NCI-H1930 (cell line): Measurements from ENCODE around the gene KCNC3.

ENCODE experiments used
- DNase-seq, 2 experiments: peaks; one replicate each; lab custom pipeline; 2025; lab: John Stamatoyannopoulos, UW

Gene KCNC3

GRCh38 chr19:50311723-50312635 lies 17.2 kb downstream of the KCNC3 start:
- DNase-seq = peak; percentile 81 to 84

- DNase-seq = no peak
Observed at GRCh38 chr19:50310759-50311465, 18.3 kb downstream of the KCNC3 start.

DNA sequence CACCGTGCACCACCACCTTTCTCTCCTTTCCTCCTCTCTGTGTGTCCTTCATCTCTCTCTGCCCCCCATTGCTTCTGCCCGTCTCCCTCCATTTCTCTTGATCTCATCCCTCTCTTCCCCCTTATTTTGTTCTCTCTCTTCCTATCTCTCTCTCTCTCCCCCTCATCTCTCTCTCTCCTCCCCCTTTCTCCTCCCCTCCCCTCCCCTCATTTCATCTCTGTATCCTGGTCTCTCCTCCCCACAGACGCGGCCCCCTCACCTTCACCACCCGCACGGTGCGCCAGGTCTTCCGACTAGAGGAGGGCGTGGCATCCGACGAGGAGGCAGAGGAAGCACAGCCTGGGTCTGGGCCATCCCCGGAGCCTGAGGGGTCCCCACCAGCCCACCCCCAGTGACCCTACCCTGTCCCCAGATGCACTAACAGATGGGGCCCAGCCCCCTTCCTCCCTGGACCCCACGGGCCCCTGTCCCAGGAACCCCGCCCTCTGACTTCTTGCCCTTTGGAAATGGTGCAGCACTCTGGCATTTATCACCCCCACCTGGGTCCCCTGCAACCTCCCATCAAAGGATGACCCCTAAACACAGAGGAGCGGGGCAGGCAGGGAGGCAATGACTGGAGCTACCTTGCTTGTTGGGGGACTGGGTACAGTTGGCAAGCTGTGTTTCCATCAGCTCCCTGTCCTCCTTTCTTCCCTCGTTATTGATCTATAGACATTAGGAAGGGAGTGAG lies 19.6 kb downstream of the KCNC3 start:
- DNase-seq = no peak

DNA sequence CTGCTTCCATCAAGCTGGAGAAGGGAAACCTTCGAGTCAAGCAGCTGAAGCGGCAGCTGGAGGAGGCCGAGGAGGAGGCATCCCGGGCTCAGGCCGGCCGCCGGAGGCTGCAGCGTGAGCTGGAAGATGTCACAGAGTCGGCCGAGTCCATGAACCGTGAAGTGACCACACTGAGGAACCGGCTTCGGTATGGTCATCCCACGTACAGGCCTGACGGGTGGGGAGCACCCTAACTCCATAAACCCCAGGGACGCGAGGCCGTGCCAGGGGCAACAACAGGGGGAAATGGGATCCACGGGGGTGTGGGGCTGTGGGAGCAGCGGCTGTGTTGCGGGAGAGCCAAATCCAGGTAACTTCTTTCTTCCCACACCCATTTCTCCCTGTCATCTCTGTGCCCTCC lies 20.2 kb downstream of the KCNC3 start:
- DNase-seq = no peak

DNA sequence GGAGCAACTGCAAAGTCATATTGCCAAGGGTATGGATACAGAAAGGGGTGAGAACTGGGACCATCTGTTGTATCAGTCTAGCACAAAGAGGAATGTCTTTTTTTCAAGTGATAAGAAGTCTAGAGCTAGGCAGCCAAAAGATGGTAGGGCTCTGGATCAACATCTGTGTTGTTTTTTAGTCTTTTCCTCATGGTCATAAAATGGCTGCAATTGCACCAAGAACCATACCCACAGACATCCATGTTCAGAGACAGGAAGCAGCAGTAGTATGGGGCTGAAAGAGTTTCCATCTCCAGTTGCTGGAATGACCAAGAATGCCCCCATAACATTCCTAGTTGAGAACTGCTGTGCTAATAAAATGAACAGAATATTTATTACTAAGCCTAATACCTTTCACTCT lies 25.6 kb downstream of the KCNC3 start:
- DNase-seq = no peak

- DNase-seq = no peak
Observed at GRCh38 chr19:50301607-50301971, 27.6 kb downstream of the KCNC3 start.

DNA sequence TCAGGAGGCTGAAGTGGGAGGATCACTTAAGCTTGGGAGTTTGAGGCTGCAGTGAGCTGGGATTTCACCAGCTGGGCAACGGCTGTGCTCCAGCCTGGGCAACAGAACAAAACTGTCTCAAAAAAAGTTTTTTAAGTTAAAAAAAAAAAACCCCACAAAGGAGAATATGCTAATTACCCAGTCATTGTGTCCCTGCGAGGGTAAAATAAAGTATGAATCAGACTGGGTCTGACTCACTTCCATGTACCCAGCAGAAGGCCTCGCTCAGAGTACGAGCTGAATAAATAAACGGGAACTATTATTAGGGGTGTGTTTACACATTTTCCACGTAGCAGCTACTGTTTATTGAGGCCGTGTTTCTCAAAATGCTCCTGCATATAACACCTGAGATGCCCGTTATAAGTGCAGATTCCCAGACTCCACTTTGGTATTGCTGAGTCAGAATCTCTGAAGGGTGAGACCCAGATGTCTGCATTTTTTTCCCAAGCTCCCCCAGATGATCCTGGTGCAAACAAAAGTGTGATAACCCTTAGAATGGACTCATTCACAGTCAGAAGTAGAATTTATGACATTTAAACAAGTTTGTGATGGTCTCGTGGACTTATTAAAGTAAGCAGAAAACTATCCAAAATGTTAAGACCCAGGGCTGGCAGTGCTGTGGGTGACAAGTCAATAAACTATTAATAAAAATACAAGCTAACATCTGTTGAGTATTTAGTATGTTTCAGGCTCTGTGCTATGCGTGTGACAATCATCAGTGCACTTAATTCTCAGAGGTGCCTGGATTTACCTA lies 28.2 kb downstream of the KCNC3 start:
- no peak for DNase-seq

DNA sequence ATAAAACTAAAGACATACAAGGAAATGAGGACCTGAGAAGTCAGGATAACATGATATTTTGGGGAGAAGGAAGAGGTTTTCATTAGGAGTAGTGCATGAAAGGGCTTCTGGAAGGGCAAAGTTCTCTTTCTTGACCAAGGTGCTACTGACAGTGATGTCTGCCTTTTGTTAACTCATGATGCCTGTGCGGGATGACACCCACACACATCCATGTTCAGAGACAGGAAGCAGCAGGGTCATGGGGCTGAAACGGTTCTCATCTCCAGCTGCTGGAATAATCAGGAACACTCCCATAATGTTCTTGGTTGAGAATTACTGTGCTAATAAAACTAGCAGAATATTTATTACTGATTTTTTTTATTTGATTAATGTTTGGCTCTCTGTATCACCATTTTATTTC lies 29.1 kb downstream of the KCNC3 start:
- no peak for DNase-seq

- DNase-seq = no peak
Observed at GRCh38 chr19:50293263-50294004, 35.7 kb downstream of the KCNC3 start.

- no peak for DNase-seq
Observed at GRCh38 chr19:50292216-50292827, 36.9 kb downstream of the KCNC3 start.

DNA sequence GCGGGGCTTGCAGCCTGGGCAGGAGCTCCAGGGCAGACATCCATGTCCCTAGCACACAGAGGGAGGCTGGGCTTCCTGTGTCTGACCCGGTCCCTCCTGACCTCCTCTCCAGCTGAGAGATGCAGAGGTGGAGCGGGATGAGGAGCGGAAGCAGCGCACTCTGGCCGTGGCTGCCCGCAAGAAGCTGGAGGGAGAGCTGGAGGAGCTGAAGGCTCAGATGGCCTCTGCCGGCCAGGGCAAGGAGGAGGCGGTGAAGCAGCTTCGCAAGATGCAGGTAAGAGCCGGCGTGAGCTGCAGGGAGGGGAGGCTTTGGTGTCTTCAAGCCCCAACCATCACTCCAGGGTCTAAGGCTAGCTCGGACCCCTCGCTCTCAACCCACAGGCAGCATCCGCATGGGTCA lies 38.4 kb downstream of the KCNC3 start:
- DNase-seq = no peak

- no peak for DNase-seq
Observed at GRCh38 chr19:50290011-50290410, 39.2 kb downstream of the KCNC3 start.

DNA sequence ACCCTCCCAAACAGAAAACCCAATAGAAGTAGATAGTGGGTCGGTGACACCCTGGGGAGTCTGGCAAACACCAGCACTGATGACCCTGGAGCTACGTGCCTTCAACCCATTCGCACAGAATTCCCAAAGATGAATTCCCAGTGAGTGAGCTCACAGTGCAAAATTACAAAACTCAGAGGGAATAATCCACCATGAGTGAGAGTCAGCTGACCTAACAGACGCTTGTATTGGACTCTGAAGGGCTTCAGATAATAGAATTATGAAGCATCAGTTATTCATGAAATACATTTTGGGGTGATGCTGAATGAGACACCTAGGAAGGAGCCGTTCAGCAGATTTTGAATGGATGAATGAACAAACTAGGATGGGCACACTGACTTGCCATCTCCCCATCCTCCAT lies 40.2 kb downstream of the KCNC3 start:
- no peak for DNase-seq

DNA sequence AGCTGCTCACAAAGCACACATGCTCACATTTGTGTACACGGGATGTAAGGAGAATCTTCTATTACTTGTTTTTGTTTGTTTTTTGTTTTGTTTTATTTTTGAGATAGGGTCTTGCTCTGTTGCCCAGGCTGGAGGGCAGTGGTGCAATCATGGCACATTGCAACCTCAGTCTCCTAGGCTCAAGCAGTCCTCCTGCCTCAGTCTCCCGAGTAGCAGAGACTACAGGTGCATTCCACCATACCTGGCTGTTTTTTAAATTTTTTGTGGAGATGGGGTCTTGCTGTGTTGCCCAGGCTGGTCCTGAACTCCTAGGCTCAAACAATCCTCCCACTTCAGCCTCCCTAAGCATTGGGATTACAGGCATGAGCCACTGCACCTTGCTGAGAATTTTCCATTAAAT lies 41.8 kb downstream of the KCNC3 start:
- DNase-seq = no peak

GRCh38 chr19:50286443-50286842 lies 42.7 kb downstream of the KCNC3 start:
- no peak for DNase-seq

DNA sequence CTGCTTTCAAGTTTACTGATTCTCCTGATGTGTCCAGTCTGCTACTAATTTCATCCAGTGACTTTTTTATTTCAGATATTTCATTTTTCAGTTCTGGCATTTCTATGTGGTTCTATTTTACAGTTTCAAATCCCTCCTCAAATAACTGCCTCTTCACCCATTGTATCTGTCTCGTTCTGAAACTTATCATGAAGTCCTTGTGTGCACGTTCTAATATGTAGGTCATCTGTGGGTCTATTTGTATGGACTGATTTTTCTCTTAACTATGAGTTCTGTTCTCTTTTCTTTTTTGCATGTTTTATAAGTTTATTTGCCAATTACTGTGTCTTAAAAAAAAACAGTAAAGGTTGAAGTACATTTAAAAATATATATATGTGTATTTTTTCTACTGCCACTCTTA lies 43.3 kb downstream of the KCNC3 start:
- DNase-seq = no peak

DNA sequence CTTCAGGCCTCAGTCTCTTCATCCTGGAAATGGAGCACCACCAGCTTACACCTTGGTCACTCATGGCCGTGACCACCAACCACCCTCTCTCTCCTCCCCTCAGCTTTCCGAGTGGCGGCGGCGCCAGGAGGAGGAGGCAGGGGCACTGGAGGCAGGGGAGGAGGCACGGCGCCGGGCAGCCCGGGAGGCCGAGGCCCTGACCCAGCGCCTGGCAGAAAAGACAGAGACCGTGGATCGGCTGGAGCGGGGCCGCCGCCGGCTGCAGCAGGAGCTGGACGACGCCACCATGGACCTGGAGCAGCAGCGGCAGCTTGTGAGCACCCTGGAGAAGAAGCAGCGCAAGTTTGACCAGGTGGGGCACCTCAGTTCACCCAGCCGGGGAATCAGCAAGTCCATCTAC lies 47.7 kb downstream of the KCNC3 start:
- DNase-seq = no peak

DNA sequence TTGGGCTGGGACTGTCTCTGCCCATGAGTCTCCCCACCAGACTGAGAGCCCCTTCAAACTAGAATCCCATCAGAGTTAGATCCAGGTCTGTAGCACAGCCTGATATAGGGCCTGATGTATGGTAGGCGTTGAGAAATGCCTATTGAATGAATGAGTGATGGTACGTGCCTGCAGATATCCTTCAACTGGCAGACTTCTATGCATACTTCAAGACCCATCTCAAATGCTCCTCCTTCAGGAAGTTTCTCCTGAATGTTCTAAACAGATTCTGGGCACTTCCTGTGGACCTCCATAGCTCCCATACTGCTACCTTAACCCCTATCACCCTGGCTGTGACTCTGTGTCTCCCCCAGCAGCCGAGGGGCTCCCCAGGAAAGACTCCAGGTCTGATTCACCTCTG lies 48.2 kb downstream of the KCNC3 start:
- DNase-seq = no peak

DNA sequence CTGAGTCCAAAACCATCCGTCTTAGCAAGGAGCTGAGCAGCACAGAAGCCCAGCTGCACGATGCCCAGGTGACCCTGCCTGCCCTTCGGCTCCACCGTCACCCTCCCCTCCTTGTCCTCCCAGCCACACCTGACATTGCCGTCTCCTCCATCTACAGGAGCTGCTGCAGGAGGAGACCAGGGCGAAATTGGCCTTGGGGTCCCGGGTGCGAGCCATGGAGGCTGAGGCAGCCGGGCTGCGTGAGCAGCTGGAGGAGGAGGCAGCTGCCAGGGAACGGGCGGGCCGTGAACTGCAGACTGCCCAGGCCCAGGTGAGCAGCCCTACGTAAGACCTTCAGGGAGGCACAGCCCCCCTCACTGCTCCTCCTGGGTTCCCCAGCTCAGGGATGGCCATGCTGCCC lies 49.1 kb downstream of the KCNC3 start:
- no peak for DNase-seq

GRCh38 chr19:50277966-50278580 lies 51.1 kb downstream of the KCNC3 start:
- DNase-seq = no peak
